ENCODE data around the gene ZBTB20. TPM values are rescaled to one million over a fixed set of nuclear protein-coding genes. Genes with fewer than 3 reads are reported as not detected.

The ZBTB20 gene
- total RNA-seq, 1 donor from 2014 or later = 11.2 TPM

GRCh38 chr3:114718071-114718897 is 428.8 kb downstream of the ZBTB20 start:
- H3K4me3 ChIP-seq (ENCODE audit: low read depth, low read length) = peak overlapping the region; percentile 2
- DNase-seq (ENCODE audit: low read depth) = no peak
- TF ChIP-seq CTCF (conservative IDR thresholded peaks at IDR 0.05; ENCODE audit: low read depth, low read length) = no peak

- TF ChIP-seq CTCF (conservative IDR thresholded peaks at IDR 0.05; ENCODE audit: low read depth, low read length) = no peak
- H3K4me3 ChIP-seq (ENCODE audit: low read depth, low read length) = no peak overlapping the region
- no peak for DNase-seq (ENCODE audit: low read depth)
Measured at GRCh38 chr3:114716916-114717315, 430.2 kb downstream of the ZBTB20 start.

- no peak overlapping the region for H3K4me3 ChIP-seq (ENCODE audit: low read depth, low read length)
- TF ChIP-seq CTCF (conservative IDR thresholded peaks at IDR 0.05; ENCODE audit: low read depth, low read length) = no peak
- no peak for DNase-seq (ENCODE audit: low read depth)
Measured at GRCh38 chr3:114716126-114716525, 431.0 kb downstream of the ZBTB20 start.

- no peak for TF ChIP-seq CTCF (conservative IDR thresholded peaks at IDR 0.05; ENCODE audit: low read depth, low read length)
- no peak for DNase-seq (ENCODE audit: low read depth)
Measured at GRCh38 chr3:114714957-114715460, 432.1 kb downstream of the ZBTB20 start.

DNA sequence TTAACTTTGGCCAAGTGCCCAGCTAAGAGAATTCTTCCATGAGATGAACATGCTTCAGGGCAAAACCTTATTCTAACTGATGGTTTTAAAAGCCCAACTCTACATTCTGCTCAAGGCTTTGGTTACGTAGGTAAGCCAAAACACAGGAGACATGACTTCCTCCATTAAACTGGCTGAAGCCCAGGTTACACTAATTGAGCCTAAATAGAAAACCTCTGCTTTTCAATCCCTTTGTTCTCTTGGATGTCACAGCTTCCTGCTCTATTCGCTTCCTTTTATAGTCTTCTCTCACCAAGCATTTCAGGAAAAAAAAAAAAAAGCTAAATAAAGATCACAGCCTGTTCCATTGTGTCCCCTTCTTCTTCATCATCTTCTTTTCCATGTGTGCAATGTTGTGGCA is 432.9 kb downstream of the ZBTB20 start:
- no peak for TF ChIP-seq CTCF (conservative IDR thresholded peaks at IDR 0.05; ENCODE audit: low read depth, low read length)
- H3K4me3 ChIP-seq (ENCODE audit: low read depth, low read length) = no peak overlapping the region
- DNase-seq (ENCODE audit: low read depth) = no peak

More at GRCh38 chr3:114714957-114715460, 432.1 kb downstream of the ZBTB20 start:
- H3K4me3 ChIP-seq (ENCODE audit: low read depth, low read length) = no peak overlapping the region

GRCh38 chr3:114712728-114713492 is 434.2 kb downstream of the ZBTB20 start:
- no peak for TF ChIP-seq CTCF (conservative IDR thresholded peaks at IDR 0.05; ENCODE audit: low read depth, low read length)
- H3K4me3 ChIP-seq (ENCODE audit: low read depth, low read length) = no peak overlapping the region
- no peak for DNase-seq (ENCODE audit: low read depth)
